Neural progenitor cell (in vitro differentiated cells): Measurements from ENCODE around the gene GPR180. TPM values are rescaled to one million over a fixed set of nuclear protein-coding genes. Genes with fewer than 3 reads are reported as not detected.

Experiments used
- DNase-seq: peaks from one replicate; pipeline ENCODE4 v3.0.0-alpha.2; 2016; ENCODE audit warnings: low spot score
- H2AFZ ChIP-seq: fragments of 200-600 bp; sonication (generic); replicated peaks from 2 replicates; pipeline ENCODE4 v1.6.1; 2016; ENCODE audit warnings: antibody characterized with exemption
- H3F3A ChIP-seq: fragments of 200-600 bp; sonication (generic); 2 replicates; pipeline ENCODE4 v1.6.1; 2016; ENCODE audit warnings: antibody characterized with exemption, low read depth
- H3K27ac ChIP-seq: fragments of 200-600 bp; sonication (generic); 2 replicates; pipeline ENCODE4 v1.5.1; 2016; ENCODE audit warnings: mild to moderate bottlenecking
- H3K27me3 ChIP-seq: fragments of 200-600 bp; sonication (generic); 2 replicates; pipeline ENCODE4 v1.6.1; 2016; ENCODE audit warnings: mild to moderate bottlenecking, moderate library complexity
- H3K36me3 ChIP-seq: fragments of 200-600 bp; sonication (generic); 2 replicates; pipeline ENCODE4 v1.5.1; 2016
- H3K4me1 ChIP-seq: fragments of 200-600 bp; sonication (generic); 2 replicates; pipeline ENCODE4 v1.6.1; 2016; ENCODE audit warnings: mixed run types
- H3K4me2 ChIP-seq: fragments of 200-600 bp; sonication (generic); 2 replicates; pipeline ENCODE4 v1.6.1; 2016
- H3K4me3 ChIP-seq: fragments of 200-600 bp; sonication (generic); 2 replicates; pipeline ENCODE4 v1.5.1; 2016
- H3K79me2 ChIP-seq: fragments of 200-600 bp; sonication (generic); 2 replicates; pipeline ENCODE4 v1.6.1; 2016; ENCODE audit warnings: low read depth
- H3K9ac ChIP-seq: fragments of 200-600 bp; sonication (generic); 2 replicates; pipeline ENCODE4 v1.6.1; 2016
- H3K9me3 ChIP-seq: fragments of 200-600 bp; sonication (generic); 2 replicates; pipeline ENCODE4 v1.5.1; 2016; ENCODE audit warnings: low read depth
- H4K20me1 ChIP-seq: fragments of 200-600 bp; sonication (generic); 2 replicates; pipeline ENCODE4 v1.6.1; 2016; ENCODE audit warnings: low read depth
- H3K27ac Mint-ChIP-seq: 3 replicates; pipeline ENCODE4 v1.8.0; 2021; ENCODE audit warnings: mixed read lengths
- H3K27me3 Mint-ChIP-seq: 2 replicates; pipeline ENCODE4 v1.8.0; 2022; ENCODE audit warnings: low read depth, mild to moderate bottlenecking, inconsistent platforms, moderate library complexity, mixed read lengths; ENCODE audit not compliant: insufficient read depth
- H3K36me3 Mint-ChIP-seq: 3 replicates; pipeline ENCODE4 v1.8.0; 2021; ENCODE audit warnings: mixed read lengths
- H3K4me1 Mint-ChIP-seq: 3 replicates; pipeline ENCODE4 v1.8.0; 2021; ENCODE audit warnings: mixed read lengths
- H3K4me3 Mint-ChIP-seq: 3 replicates; pipeline ENCODE4 v1.8.0; 2021; ENCODE audit warnings: mild to moderate bottlenecking, moderate library complexity, mixed read lengths
- H3K9me3 Mint-ChIP-seq: 3 replicates; pipeline ENCODE4 v1.8.0; 2020; ENCODE audit warnings: mixed read lengths
- EZH2 ChIP-seq: fragments of 200-600 bp; sonication (generic); IDR thresholded peaks from 2 replicates; pipeline ENCODE4 v1.6.1; 2017; ENCODE audit warnings: antibody characterized with exemption, mild to moderate bottlenecking, moderate library complexity
- EZH2phosphoT487 ChIP-seq: fragments of 200-600 bp; sonication (generic); IDR thresholded peaks from 2 replicates; pipeline ENCODE4 v1.6.1; 2017; ENCODE audit warnings: antibody characterized with exemption
- total RNA-seq: library from RNA; depleted of rRNA; stranded (reverse); fragments of >200 nt; gene quantifications from 2 replicates; pipeline ENCODE4 v1.2.3, GENCODE V29; 2015; ENCODE audit warnings: low replicate concordance
- TF ChIP-seq, protein P1 (sequence below): fragments of 200-600 bp; sonication (generic); IDR thresholded peaks from 2 replicates; pipeline ENCODE4 v1.5.1; 2017; ENCODE audit warnings: antibody characterized with exemption, mild to moderate bottlenecking

Gene GPR180
- total RNA-seq, 1 donor from 2014 or later, result 16.5 TPM

DNA sequence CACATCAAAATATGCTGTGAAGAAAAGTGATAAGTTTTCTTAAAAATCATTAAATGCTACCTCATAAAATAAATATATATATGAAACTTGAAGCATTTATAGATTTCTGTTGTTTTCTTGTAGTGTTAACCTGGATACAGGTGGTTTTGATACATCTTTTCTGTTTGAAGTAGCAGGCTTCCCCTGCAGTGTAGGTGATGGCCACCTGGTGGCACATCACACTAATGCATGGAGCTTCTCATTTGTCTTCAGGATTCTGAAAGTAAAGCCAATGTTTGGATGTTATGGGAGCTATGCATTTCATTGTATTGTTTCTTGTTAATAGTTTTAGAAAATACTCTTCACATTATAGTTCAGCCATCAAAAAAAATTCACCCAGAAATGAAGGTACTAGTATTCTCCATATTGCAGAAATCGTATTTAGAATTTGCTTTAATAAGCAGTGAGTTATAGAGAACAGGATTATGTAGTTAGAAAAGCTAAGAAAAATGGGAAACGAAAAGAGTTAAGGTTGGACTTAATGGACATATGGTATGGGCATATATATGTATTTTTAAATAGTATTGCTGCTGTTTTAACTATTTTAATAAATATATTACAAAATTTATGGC is 18.7 kb downstream of the GPR180 start:
- Histone ChIP-seq H3K79me2 (no peaks in the 10 kb centered on the region), H2AFZ (no peak overlapping the region)

GRCh38 chr13:94622344-94622743 is 20.7 kb downstream of the GPR180 start:
- peaks cover 17% of the 10 kb centered on the region for H3K36me3 Mint-ChIP-seq
- Histone ChIP-seq H2AFZ (no peak overlapping the region), H3K4me3 (no peak overlapping the region), H3K4me2 (no peak overlapping the region), H4K20me1 (no peaks in the 10 kb centered on the region), H3K9ac (no peak overlapping the region), H3F3A (peaks cover 5% of the 10 kb centered on the region), H3K27ac (no peak overlapping the region), H3K79me2 (no peaks in the 10 kb centered on the region), H3K9me3 (no peaks in the 10 kb centered on the region), H3K27me3 (no peaks in the 10 kb centered on the region), H3K4me1 (no peaks in the 10 kb centered on the region), H3K36me3 (peaks cover 11% of the 10 kb centered on the region)
- H3K27ac Mint-ChIP-seq, result no peak overlapping the region
- no peaks in the 10 kb centered on the region for H3K9me3 Mint-ChIP-seq
- TF ChIP-seq EZH2phosphoT487 (no peak), EZH2 (no peak)
- TF ChIP-seq, protein P1, sequence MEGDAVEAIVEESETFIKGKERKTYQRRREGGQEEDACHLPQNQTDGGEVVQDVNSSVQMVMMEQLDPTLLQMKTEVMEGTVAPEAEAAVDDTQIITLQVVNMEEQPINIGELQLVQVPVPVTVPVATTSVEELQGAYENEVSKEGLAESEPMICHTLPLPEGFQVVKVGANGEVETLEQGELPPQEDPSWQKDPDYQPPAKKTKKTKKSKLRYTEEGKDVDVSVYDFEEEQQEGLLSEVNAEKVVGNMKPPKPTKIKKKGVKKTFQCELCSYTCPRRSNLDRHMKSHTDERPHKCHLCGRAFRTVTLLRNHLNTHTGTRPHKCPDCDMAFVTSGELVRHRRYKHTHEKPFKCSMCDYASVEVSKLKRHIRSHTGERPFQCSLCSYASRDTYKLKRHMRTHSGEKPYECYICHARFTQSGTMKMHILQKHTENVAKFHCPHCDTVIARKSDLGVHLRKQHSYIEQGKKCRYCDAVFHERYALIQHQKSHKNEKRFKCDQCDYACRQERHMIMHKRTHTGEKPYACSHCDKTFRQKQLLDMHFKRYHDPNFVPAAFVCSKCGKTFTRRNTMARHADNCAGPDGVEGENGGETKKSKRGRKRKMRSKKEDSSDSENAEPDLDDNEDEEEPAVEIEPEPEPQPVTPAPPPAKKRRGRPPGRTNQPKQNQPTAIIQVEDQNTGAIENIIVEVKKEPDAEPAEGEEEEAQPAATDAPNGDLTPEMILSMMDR, result no peak
- H3K4me3 Mint-ChIP-seq, result no peak overlapping the region
- no peaks in the 10 kb centered on the region for H3K4me1 Mint-ChIP-seq
- no peaks in the 10 kb centered on the region for H3K27me3 Mint-ChIP-seq
- DNase-seq, result no peak

More for the DNA sequence above, 18.7 kb downstream of the GPR180 start:
- Mint-ChIP-seq H3K4me1 (no peaks in the 10 kb centered on the region), H3K27me3 (no peaks in the 10 kb centered on the region), H3K9me3 (no peaks in the 10 kb centered on the region), H3K36me3 (peaks cover 15% of the 10 kb centered on the region), H3K4me3 (no peak overlapping the region), H3K27ac (no peak overlapping the region)
- TF ChIP-seq, protein P1, result peak; percentile 94
- no peak for TF ChIP-seq EZH2phosphoT487
- Histone ChIP-seq H3K27ac (no peak overlapping the region), H3K9me3 (no peaks in the 10 kb centered on the region), H3K4me2 (no peak overlapping the region), H4K20me1 (no peaks in the 10 kb centered on the region), H3K4me3 (no peak overlapping the region), H3K27me3 (no peaks in the 10 kb centered on the region), H3K9ac (no peak overlapping the region), H3K36me3 (peaks cover 1% of the 10 kb centered on the region), H3K4me1 (no peaks in the 10 kb centered on the region), H3F3A (peaks cover 5% of the 10 kb centered on the region)
- peak; percentile 70 for DNase-seq

DNA sequence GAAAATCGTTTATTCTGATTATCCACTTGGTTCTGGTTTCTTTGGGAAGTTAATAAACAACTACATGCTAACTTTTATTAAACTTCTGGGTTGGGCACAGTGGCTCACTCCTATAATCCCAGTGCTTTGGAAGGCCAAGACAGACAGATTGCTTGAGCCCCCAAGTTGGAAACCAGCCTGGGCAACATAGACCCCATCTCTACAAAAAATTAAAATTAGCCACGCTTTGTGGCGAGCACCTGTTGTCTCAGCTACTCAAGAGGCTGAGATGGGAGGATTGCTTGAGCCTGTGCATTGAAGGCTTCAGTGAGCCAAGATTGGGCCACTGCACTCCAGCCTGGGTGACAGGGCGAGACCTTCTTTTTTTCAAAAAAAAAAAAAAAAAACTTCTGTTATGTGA is 21.7 kb downstream of the GPR180 start:
- no peak overlapping the region for H3K4me3 Mint-ChIP-seq
- Histone ChIP-seq H4K20me1 (no peaks in the 10 kb centered on the region), H3K9me3 (no peaks in the 10 kb centered on the region), H3K4me3 (no peak overlapping the region), H3K79me2 (no peaks in the 10 kb centered on the region), H3K9ac (no peak overlapping the region), H3K4me1 (no peaks in the 10 kb centered on the region), H3K4me2 (no peak overlapping the region), H3K27ac (peak overlapping the region; percentile 16), H3K27me3 (no peaks in the 10 kb centered on the region), H2AFZ (no peak overlapping the region), H3F3A (peaks cover 5% of the 10 kb centered on the region), H3K36me3 (peaks cover 16% of the 10 kb centered on the region)
- no peak overlapping the region for H3K27ac Mint-ChIP-seq
- no peaks in the 10 kb centered on the region for H3K27me3 Mint-ChIP-seq
- no peak for DNase-seq
- H3K36me3 Mint-ChIP-seq, result peaks cover 19% of the 10 kb centered on the region
- TF ChIP-seq EZH2 (no peak), EZH2phosphoT487 (no peak)
- TF ChIP-seq, protein P1, result no peak
- H3K9me3 Mint-ChIP-seq, result no peaks in the 10 kb centered on the region
- no peaks in the 10 kb centered on the region for H3K4me1 Mint-ChIP-seq
